ENCODE measurements around the gene ADGRG4.

- TF ChIP-seq CTCF (IDR thresholded peaks at IDR 0.05) (no peak), POLR2A (IDR thresholded peaks at IDR 0.05) (no peak), EP300 (IDR thresholded peaks at IDR 0.05) (no peak), POLR2AphosphoS5 (IDR thresholded peaks at IDR 0.05) (no peak)
These were observed 46.9 kb downstream of the ADGRG4 start for GRCh38 chrX:136347706-136348105.

Data from upper lobe of left lung (tissue), 4 donors.